Endothelial cell of umbilical vein (primary cell): ENCODE results near the gene TRAPPC2L. TPM values are rescaled to one million over a fixed set of nuclear protein-coding genes. Genes with fewer than 3 reads are reported as not detected.

ENCODE experiments used
- BruUV-seq: library from RNA; stranded (reverse); fragments of 400-500 nt; replicated peaks from 2 replicates; lab custom pipeline; 2021; lab: Mats Ljungman, UMichigan
- CTCF ChIA-PET: fragments of 300-600, 350-600 bp; sonication (Branson Sonifier 250); formaldehyde crosslinking; loops from one replicate; lab custom pipeline; 2021; ENCODE audit warnings: antibody characterized with exemption, inconsistent platforms; lab: Charles Lee
- POLR2A ChIA-PET: fragments of 300-600, 350-600 bp; sonication (Branson Sonifier 250); formaldehyde crosslinking; loops from one replicate; lab custom pipeline; 2021; ENCODE audit warnings: antibody characterized with exemption, inconsistent platforms; lab: Charles Lee
- DNase-seq: peaks from one replicate; pipeline ENCODE4 v3.0.0-alpha.2; 2011; ENCODE audit warnings: low read depth, low spot score
- FAIRE-seq: peaks from 2 replicates; lab custom pipeline; 2011; peaks lifted over from hg19 to GRCh38; lab: Jason Lieb, UNC
- H2AFZ ChIP-seq: 2 replicates; pipeline ENCODE4 v1.6.0; 2012; ENCODE audit warnings: low read depth, low read length, control low read depth, inconsistent platforms
- H3K27ac ChIP-seq: 2 replicates; pipeline ENCODE4 v1.5.1; 2011; ENCODE audit warnings: low read depth, mild to moderate bottlenecking, control low read depth, low read length, moderate library complexity; ENCODE audit not compliant: insufficient read depth
- H3K27me3 ChIP-seq, 2 experiments: 2 replicates each; pipeline versions ENCODE4 v1.6.0 to v1.6.1; 2011; ENCODE audit warnings: low read length in 2 of 2, mixed read lengths in 1 of 2; ENCODE audit not compliant: control insufficient read depth in 2 of 2, insufficient read depth in 2 of 2
- H3K36me3 ChIP-seq, 2 experiments: 2 replicates in 1 of 2; 3 replicates in 1 of 2; pipeline ENCODE4 v1.5.1; 2011; ENCODE audit warnings: low read length in 2 of 2, mild to moderate bottlenecking in 1 of 2, moderate library complexity in 1 of 2; ENCODE audit not compliant: control insufficient read depth in 2 of 2, insufficient read depth in 2 of 2; ENCODE audit errors: extremely low read depth in 1 of 2
- H3K4me1 ChIP-seq: 3 replicates; pipeline ENCODE4 v1.5.1; 2011; ENCODE audit warnings: mild to moderate bottlenecking, low read length; ENCODE audit not compliant: control insufficient read depth, insufficient read depth; ENCODE audit errors: extremely low read depth
- H3K4me2 ChIP-seq: 2 replicates; pipeline ENCODE4 v1.6.1; 2011; ENCODE audit warnings: low read length, control low read depth, mixed read lengths; ENCODE audit not compliant: insufficient read depth
- H3K4me3 ChIP-seq, 3 experiments: fragments of 200-600 bp in 1 of 3; sonication (generic), shearing (Covaris generic) in 1 of 3; replicated peaks in 1 of 3; 2 replicates each; pipeline ENCODE4 v1.5.1; 2011 to 2016; ENCODE audit warnings: control low read depth in 3 of 3, low read length in 3 of 3, mild to moderate bottlenecking in 2 of 3, inconsistent platforms in 1 of 3, low read depth in 1 of 3, moderate library complexity in 1 of 3; ENCODE audit not compliant: insufficient read depth in 1 of 3
- H3K79me2 ChIP-seq: 2 replicates; pipeline ENCODE4 v1.6.0; 2012; ENCODE audit warnings: low read length, inconsistent platforms; ENCODE audit not compliant: control insufficient read depth, insufficient read depth
- H3K9ac ChIP-seq: replicated peaks from 2 replicates; pipeline ENCODE3; 2011; ENCODE audit warnings: low read length, control low read depth; ENCODE audit not compliant: insufficient read depth; ENCODE audit errors: extremely low read depth
- H3K9me1 ChIP-seq: replicated peaks from 3 replicates; pipeline ENCODE4 v1.6.0; 2011; ENCODE audit warnings: mild to moderate bottlenecking, low read length; ENCODE audit not compliant: control insufficient read depth, insufficient read depth; ENCODE audit errors: extremely low read depth
- H3K9me3 ChIP-seq: replicated peaks from 2 replicates; pipeline ENCODE4 v1.5.1; 2012; ENCODE audit warnings: low read length, inconsistent platforms; ENCODE audit not compliant: control insufficient read depth, insufficient read depth
- H4K20me1 ChIP-seq: replicated peaks from 2 replicates; pipeline ENCODE3; 2011; ENCODE audit warnings: mild to moderate bottlenecking, low read length; ENCODE audit not compliant: control insufficient read depth, insufficient read depth; ENCODE audit errors: extremely low read depth
- CTCF ChIP-seq, 2 donors: IDR thresholded peaks; 1 replicate in 1 of 2; 2 replicates in 1 of 2; pipeline ENCODE4 v1.5.1; 2011; ENCODE audit warnings: low read length in 2 of 2, mild to moderate bottlenecking in 2 of 2, moderate library complexity in 2 of 2, control low read depth in 1 of 2, inconsistent platforms in 1 of 2, low read depth in 1 of 2; ENCODE audit not compliant: insufficient read depth in 1 of 2; ENCODE audit errors: extremely low read depth in 1 of 2
- EZH2 ChIP-seq: IDR thresholded peaks from 2 replicates; pipeline ENCODE4 v1.6.1; 2012; ENCODE audit warnings: borderline replicate concordance, low read depth, mild to moderate bottlenecking, moderate library complexity, low read length, inconsistent platforms; ENCODE audit not compliant: severe bottlenecking
- FOS ChIP-seq: IDR thresholded peaks from 2 replicates; pipeline ENCODE4 v1.6.1; 2011; ENCODE audit warnings: mild to moderate bottlenecking, low read length, moderate library complexity, borderline replicate concordance; ENCODE audit not compliant: insufficient read depth
- GATA2 ChIP-seq: IDR thresholded peaks from 2 replicates; pipeline ENCODE4 v1.7.0; 2011; ENCODE audit warnings: low read depth, mild to moderate bottlenecking, moderate library complexity, mixed read lengths, low read length; ENCODE audit not compliant: insufficient read length, insufficient read depth
- JUN ChIP-seq: IDR thresholded peaks from 2 replicates; pipeline ENCODE4 v1.6.1; 2011; ENCODE audit warnings: borderline replicate concordance, low read depth; ENCODE audit not compliant: insufficient read length, insufficient read depth
- MAX ChIP-seq: IDR thresholded peaks from 2 replicates; pipeline ENCODE4 v1.6.1; 2011; ENCODE audit not compliant: insufficient read depth, insufficient read length
- MYC ChIP-seq: IDR thresholded peaks from one replicate; pipeline ENCODE4 v1.6.1; 2011; ENCODE audit warnings: mild to moderate bottlenecking, low read depth, low read length
- POLR2A ChIP-seq: IDR thresholded peaks from 2 replicates; pipeline ENCODE4 v1.6.1; 2012; ENCODE audit warnings: low read depth, mild to moderate bottlenecking, control low read depth, low read length
- POLR2AphosphoS5 ChIP-seq: IDR thresholded peaks from 2 replicates; pipeline ENCODE4 v1.6.1; 2012; ENCODE audit warnings: low read depth, mild to moderate bottlenecking, control low read depth, low read length, moderate library complexity; ENCODE audit not compliant: insufficient read depth
- dilution Hi-C: fragments of 300-500 bp; cut with MboI; formaldehyde crosslinking; loops from one replicate; pipeline ENCODE4 v1.15.0; 2019; ENCODE audit warnings: low sequenced_read_pairs; ENCODE audit not compliant: extremely low pct_ligation_motif_present
- intact Hi-C: fragments of 100-400 bp; cut with micrococcal nuclease; formaldehyde crosslinking; loops from one replicate; pipeline ENCODE4 v1.10.0; 2022
- polyA plus RNA-seq, 4 experiments: library from polyadenylated mRNA; depleted of rRNA in 3 of 4; stranded (reverse) in 3 of 4; unstranded in 1 of 4; fragments of >200 nt; gene quantifications; 2 replicates each; pipeline versions ENCODE4 v1.2.1 to v1.2.3, GENCODE V29; 2011 to 2012; ENCODE audit warnings: missing spikeins in 1 of 4
- total RNA-seq: library from RNA; stranded (reverse); gene quantifications from 2 replicates; pipeline ENCODE4 v1.2.3, GENCODE V29; 2021

TRAPPC2L gene
- total and polyA plus RNA-seq, 2 donors (not counting 3 experiments of a cell fraction or from before 2014, with no cell fraction given) = 61.9 to 131 TPM

- Histone ChIP-seq H3K27me3 (no peaks in the 10 kb centered on the region), H3K9ac (no peak overlapping the region), H3K4me2 (no peak overlapping the region), H3K79me2 (no peaks in the 10 kb centered on the region), H2AFZ (no peak overlapping the region), H3K36me3 (peaks cover 0 to under 1% of the 10 kb centered on the region in 2 experiments), H3K9me1 (no peaks in the 10 kb centered on the region), H4K20me1 (no peaks in the 10 kb centered on the region), H3K9me3 (no peaks in the 10 kb centered on the region), H3K27ac (no peak overlapping the region), H3K4me1 (peaks cover 7% of the 10 kb centered on the region), H3K4me3 (no peak overlapping the region)
- BruUV-seq = no TSS peak
- intact Hi-C loops (loop anchor here (1.0 kb wide), 2 partner anchors 40 to 350 kb away; partner anchors contain the start of gene TRAPPC2L), dilution Hi-C loops (no loop called here)
- ChIA-PET POLR2A (no interaction called here), CTCF (interaction anchor here (0.7 to 2.5 kb wide), 4 partner anchors 41 to 399 kb away, joined by 3 to 11 read pairs (median 5); no protein-coding TSS in a partner anchor)
- TF ChIP-seq JUN (no peak), FOS (no peak), GATA2 (no peak), MAX (no peak), CTCF (IDR thresholded peaks at IDR 0.05; ENCODE audit: extremely low read depth in 1 of 2, insufficient read depth in 1 of 2, low read depth in 1 of 2, low read length in 2 of 2) (no peak), EZH2 (no peak), MYC (no peak), POLR2A (no peak), POLR2AphosphoS5 (no peak)
- no peak for DNase-seq
- FAIRE-seq = no peak
These were observed 40.0 kb upstream of the TRAPPC2L start for GRCh38 chr16:88816736-88817535.
